ENCODE data around the gene HOXD12. TPM values are rescaled to one million over a fixed set of nuclear protein-coding genes. Genes with fewer than 3 reads are reported as not detected.

The HOXD12 gene
- total RNA-seq, 1 donor from 2014 or later = not detected

DNA sequence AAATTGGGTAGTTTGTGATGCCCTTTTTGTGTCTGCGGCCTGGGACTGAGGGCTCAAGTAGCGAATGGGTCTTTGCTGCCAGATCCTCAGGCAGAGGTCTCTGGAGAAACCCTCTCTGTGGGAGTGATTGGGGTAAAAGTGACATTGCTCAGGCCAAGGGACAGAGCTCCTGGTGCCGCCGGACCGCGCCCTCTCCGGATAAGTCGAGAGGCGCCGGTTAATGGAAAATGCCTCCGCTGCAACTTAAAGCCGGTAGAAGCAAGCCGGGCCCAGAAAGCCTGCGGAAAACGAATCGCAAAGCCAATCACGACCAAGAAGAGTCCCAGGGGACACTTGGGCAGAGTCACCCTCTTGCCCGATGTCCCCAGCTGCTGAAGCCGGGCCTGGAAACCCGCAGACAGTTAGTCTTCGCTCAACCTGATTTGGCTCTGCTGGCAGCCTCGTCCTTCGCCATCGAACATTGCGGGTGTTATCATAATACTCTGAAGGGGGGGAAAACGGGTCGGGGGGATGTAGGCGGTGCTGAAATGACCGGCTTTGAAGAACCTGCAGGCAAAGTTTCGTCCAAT, 352 bp upstream of the HOXD12 start:
- TF ChIP-seq, protein P1, sequence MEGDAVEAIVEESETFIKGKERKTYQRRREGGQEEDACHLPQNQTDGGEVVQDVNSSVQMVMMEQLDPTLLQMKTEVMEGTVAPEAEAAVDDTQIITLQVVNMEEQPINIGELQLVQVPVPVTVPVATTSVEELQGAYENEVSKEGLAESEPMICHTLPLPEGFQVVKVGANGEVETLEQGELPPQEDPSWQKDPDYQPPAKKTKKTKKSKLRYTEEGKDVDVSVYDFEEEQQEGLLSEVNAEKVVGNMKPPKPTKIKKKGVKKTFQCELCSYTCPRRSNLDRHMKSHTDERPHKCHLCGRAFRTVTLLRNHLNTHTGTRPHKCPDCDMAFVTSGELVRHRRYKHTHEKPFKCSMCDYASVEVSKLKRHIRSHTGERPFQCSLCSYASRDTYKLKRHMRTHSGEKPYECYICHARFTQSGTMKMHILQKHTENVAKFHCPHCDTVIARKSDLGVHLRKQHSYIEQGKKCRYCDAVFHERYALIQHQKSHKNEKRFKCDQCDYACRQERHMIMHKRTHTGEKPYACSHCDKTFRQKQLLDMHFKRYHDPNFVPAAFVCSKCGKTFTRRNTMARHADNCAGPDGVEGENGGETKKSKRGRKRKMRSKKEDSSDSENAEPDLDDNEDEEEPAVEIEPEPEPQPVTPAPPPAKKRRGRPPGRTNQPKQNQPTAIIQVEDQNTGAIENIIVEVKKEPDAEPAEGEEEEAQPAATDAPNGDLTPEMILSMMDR (IDR thresholded peaks at IDR 0.05) = no peak
- DNase-seq (no peak), ATAC-seq (no peak)
- intact Hi-C loops (cut with DNase I) = loop anchor here (10.0 kb wide), 1 partner anchor 404 kb away; no protein-coding TSS in a partner anchor
- Histone ChIP-seq H3K27ac (no peak overlapping the region), H3K36me3 (no peaks in the 10 kb centered on the region), H3K4me1 (peaks cover 22% of the 10 kb centered on the region), H3K27me3 (ENCODE audit: low read depth) (peaks cover 100% of the 10 kb centered on the region), H3K4me3 (no peak overlapping the region), H3K9me3 (no peaks in the 10 kb centered on the region)

DNA sequence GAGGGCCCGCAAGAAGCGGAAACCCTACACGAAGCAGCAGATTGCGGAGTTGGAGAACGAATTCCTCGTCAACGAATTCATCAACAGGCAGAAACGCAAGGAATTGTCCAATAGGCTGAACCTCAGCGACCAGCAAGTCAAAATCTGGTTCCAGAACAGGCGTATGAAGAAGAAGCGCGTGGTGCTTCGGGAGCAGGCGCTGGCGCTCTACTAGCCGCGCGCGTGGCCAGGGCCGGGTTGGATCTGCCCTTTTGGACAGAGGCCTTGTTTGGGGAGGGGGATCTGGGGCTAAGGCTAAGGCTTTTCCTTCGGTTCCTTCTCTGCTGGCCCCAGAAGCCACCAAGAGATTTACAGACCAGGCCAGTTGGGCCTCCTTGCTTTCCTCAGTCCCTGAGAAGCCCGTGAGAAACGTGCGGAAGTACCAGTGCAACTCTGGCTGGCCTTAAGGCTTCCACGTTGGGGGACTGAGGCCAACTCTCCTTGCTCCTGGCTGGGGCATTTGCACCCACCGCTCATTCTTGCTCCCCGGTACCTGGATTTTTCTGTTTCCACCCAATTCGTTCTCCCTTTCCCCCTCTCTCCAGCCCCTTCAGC, 1.0 kb downstream of the HOXD12 start:
- Histone ChIP-seq H3K36me3 (no peaks in the 10 kb centered on the region), H3K27ac (no peak overlapping the region), H3K9me3 (no peaks in the 10 kb centered on the region), H3K4me3 (no peak overlapping the region), H3K27me3 (ENCODE audit: low read depth) (peaks cover 100% of the 10 kb centered on the region), H3K4me1 (peaks cover 29% of the 10 kb centered on the region)
- DNase-seq (no peak), ATAC-seq (no peak)
- TF ChIP-seq, protein P1 (IDR thresholded peaks at IDR 0.05) = no peak
- intact Hi-C loops (cut with DNase I) = no loop called here

- Histone ChIP-seq H3K4me1 (peaks cover 30% of the 10 kb centered on the region), H3K27ac (no peak overlapping the region), H3K36me3 (no peaks in the 10 kb centered on the region), H3K4me3 (no peak overlapping the region), H3K9me3 (no peaks in the 10 kb centered on the region), H3K27me3 (ENCODE audit: low read depth) (peaks cover 100% of the 10 kb centered on the region)
- TF ChIP-seq, protein P1 (IDR thresholded peaks at IDR 0.05) = no peak
- DNase-seq = no peak
- intact Hi-C loops (cut with DNase I) = no loop called here
- ATAC-seq = no peak
These were observed 1.7 kb downstream of the HOXD12 start for GRCh38 chr2:176101216-176101830.

DNA sequence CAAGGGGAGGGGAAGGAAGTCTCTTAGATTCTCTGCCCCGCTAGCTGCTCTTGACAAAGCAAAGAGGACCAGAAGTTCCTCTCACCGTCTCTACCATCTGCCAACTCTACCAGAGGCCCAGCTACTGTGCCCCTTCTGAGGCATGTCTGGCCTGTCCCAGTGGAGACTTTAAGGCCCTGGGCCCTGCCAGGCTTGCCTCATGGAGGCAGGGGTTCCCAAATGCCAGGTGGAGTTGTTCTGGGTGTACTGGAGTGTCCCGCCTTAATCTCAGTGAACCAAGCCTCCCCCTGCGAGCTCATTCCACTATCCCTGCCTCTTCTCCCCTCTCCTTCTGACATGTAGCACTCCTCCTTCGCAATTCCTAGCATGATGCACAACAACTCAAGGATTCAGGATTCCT, 2.2 kb downstream of the HOXD12 start:
- Histone ChIP-seq H3K27me3 (ENCODE audit: low read depth) (peaks cover 100% of the 10 kb centered on the region), H3K4me1 (peaks cover 30% of the 10 kb centered on the region), H3K9me3 (no peaks in the 10 kb centered on the region), H3K27ac (no peak overlapping the region), H3K4me3 (no peak overlapping the region), H3K36me3 (no peaks in the 10 kb centered on the region)
- no peak for ATAC-seq
- TF ChIP-seq, protein P1 (IDR thresholded peaks at IDR 0.05) = no peak
- intact Hi-C loops (cut with DNase I) = no loop called here
- no peak for DNase-seq

DNA sequence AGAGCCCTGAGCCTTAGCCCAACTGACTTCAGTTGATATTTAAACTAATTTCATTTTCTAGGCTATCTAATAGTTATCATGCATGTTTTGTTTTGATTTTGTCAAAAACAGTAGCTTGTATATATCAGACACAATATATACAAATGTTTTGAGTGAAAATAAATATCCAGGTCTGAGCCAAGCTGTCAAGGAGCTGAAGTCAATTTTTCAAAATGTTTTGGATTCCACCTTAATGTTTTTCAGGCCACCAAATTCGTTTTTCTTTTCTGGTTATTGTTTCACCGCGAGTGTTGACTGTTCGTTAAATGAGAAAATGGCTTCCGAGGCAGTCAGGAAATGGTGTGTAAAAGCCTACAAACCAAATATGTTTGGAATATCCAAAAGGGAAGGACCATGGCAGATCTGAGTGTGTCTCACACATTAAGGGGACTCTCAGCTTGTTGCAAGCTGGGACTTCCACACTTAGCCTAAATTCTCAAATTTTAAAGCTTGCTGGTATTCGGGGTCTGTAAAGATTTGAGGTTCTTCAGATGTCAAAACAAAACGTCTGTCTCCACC, 2.8 kb downstream of the HOXD12 start:
- Histone ChIP-seq H3K27me3 (ENCODE audit: low read depth) (peaks cover 99% of the 10 kb centered on the region), H3K4me1 (peaks cover 29% of the 10 kb centered on the region), H3K4me3 (no peak overlapping the region), H3K9me3 (no peaks in the 10 kb centered on the region), H3K36me3 (no peaks in the 10 kb centered on the region), H3K27ac (no peak overlapping the region)
- ATAC-seq (no peak), DNase-seq (no peak)
- TF ChIP-seq, protein P1 (IDR thresholded peaks at IDR 0.05) = no peak
- intact Hi-C loops (cut with DNase I) = no loop called here
